ENCODE measurements around the gene SRGAP1.

Gene SRGAP1

DNA sequence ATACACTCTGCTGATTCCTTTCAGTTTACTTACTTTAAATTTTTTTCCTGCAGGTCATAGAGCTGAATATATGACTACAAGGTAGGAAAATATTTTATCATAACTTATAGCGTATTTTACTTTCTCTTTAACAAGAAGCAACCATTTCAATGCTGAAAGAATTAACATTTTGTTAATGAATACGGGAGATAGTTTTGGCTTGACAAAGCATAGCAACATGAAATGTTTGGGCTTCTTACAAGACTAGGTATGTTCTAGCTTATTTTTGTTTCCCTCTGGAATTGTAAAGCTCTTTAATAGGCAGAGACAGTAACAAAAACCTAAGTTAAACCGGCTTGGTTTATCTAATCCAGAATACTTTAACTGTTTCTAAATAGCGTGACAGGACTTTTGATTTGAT lies 242.4 kb downstream of the SRGAP1 start:
- DNase-seq (ENCODE audit: low read depth), result no peak
- no peak overlapping the region for H3K4me3 ChIP-seq (ENCODE audit: control insufficient read depth, low read depth, low read length)
- TF ChIP-seq CTCF (IDR thresholded peaks at IDR 0.05; ENCODE audit: control insufficient read depth, insufficient read depth, low read depth, low read length, missing control alignments), result no peak

GRCh38 chr12:64087761-64088160 lies 243.3 kb downstream of the SRGAP1 start:
- no peak for DNase-seq (ENCODE audit: low read depth)
- no peak for TF ChIP-seq CTCF (IDR thresholded peaks at IDR 0.05; ENCODE audit: control insufficient read depth, insufficient read depth, low read depth, low read length, missing control alignments)
- H3K4me3 ChIP-seq (ENCODE audit: control insufficient read depth, low read depth, low read length), result no peak overlapping the region

DNA sequence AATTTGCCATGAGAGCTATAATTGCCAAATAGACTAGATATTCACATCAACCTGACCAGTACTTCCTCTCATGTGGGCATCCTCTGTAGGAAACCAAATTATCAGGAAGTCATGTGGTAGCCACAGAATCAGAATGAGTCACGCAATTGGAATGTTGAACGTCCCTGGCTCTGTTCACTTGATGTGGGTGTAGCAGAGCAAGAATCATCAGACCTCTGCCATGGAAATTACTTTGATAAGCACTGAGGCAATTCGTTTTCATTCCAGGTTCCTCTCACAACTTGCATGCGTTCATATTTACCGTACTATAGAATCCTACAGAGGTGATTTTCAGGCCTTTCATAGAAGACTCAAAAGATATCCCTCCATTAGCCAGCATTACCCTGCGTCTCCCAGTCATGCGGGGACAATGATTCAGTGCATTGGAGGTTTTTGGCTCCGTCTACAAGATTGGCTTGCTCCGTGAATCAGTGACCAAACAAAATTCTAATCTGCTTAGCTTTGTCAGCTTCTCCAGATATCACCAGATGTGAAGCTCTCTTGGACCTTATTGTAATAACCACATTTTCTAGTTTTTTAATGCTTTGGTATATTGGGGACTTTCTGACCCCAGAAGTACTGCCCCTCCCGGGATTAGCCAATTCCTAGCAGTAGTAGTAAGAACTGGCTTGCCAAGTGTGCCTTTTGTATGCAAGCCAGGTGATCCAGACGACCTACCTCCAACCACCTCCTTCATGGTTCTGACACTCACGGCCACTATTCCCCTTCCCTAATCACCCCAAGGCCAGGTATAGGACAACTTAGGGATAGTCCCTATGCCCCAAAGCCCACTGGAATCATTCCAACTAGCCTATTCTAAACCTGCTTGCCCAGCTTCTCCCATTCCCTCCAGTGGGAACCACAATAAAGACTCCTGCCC lies 244.2 kb downstream of the SRGAP1 start:
- DNase-seq (ENCODE audit: low read depth), result peak; percentile 82
- H3K4me3 ChIP-seq (ENCODE audit: control insufficient read depth, low read depth, low read length), result no peak overlapping the region; the same call in 1 of the 2 replicates

GRCh38 chr12:64090047-64090446 lies 245.5 kb downstream of the SRGAP1 start:
- TF ChIP-seq CTCF (IDR thresholded peaks at IDR 0.05; ENCODE audit: control insufficient read depth, insufficient read depth, low read depth, low read length, missing control alignments), result no peak
- no peak for DNase-seq (ENCODE audit: low read depth)
- H3K4me3 ChIP-seq (ENCODE audit: control insufficient read depth, low read depth, low read length), result no peak overlapping the region

More for the DNA sequence above, 244.2 kb downstream of the SRGAP1 start:
- no peak for TF ChIP-seq CTCF (IDR thresholded peaks at IDR 0.05; ENCODE audit: control insufficient read depth, insufficient read depth, low read depth, low read length, missing control alignments)

DNA sequence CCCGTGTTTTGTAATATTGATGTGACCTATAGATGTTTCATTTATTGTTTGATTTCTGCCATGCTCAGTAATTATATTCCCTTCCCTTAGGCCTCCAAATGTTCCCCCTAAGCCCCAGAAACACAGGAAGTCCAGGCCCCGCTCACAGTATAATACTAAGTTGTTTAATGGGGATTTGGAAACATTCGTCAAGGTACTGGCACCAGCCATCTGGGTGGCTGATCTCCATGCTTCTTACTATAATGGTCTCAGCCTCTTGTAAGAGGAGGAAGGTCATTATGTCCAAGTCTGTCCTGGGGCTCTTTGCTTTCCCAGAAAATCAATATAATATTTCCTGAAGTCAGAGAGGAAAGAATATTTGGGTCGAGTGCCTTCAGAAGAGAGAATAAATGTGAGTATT lies 246.7 kb downstream of the SRGAP1 start:
- DNase-seq (ENCODE audit: low read depth), result no peak
- TF ChIP-seq CTCF (IDR thresholded peaks at IDR 0.05; ENCODE audit: control insufficient read depth, insufficient read depth, low read depth, low read length, missing control alignments), result no peak

GRCh38 chr12:64092507-64093196 lies 248.2 kb downstream of the SRGAP1 start:
- no peak for TF ChIP-seq CTCF (IDR thresholded peaks at IDR 0.05; ENCODE audit: control insufficient read depth, insufficient read depth, low read depth, low read length, missing control alignments)
- DNase-seq (ENCODE audit: low read depth), result no peak
- H3K4me3 ChIP-seq (ENCODE audit: control insufficient read depth, low read depth, low read length), result no peak overlapping the region

More for the DNA sequence above, 246.7 kb downstream of the SRGAP1 start:
- no peak overlapping the region for H3K4me3 ChIP-seq (ENCODE audit: control insufficient read depth, low read depth, low read length)
